ENCODE data around the gene NHS. TPM values are rescaled to one million over a fixed set of nuclear protein-coding genes. Genes with fewer than 3 reads are reported as not detected.

NHS gene
- total RNA-seq, 1 donor from 2014 or later: 8.3 TPM

GRCh38 chrX:17767734-17768133 is 392.7 kb downstream of the NHS start:
- no peaks in the 10 kb centered on the region for H3K9me3 Mint-ChIP-seq
- no peaks in the 10 kb centered on the region for H3K27me3 Mint-ChIP-seq (ENCODE audit: low read depth)
- no peaks in the 10 kb centered on the region for H3K36me3 Mint-ChIP-seq
- H3K4me3 Mint-ChIP-seq: no peak overlapping the region
- no peak overlapping the region for H3K27ac Mint-ChIP-seq
- DNase-seq (ENCODE audit: low spot score in 2 of 2, unreplicated experiment in 2 of 2): no peak
- H3K4me1 Mint-ChIP-seq: no peaks in the 10 kb centered on the region
- no peak for TF ChIP-seq CTCF (IDR thresholded peaks at IDR 0.05; ENCODE audit: unreplicated experiment)

GRCh38 chrX:17768997-17769396 is 394.0 kb downstream of the NHS start:
- Mint-ChIP-seq H3K9me3 (no peaks in the 10 kb centered on the region), H3K4me1 (no peaks in the 10 kb centered on the region), H3K36me3 (no peaks in the 10 kb centered on the region), H3K27me3 (ENCODE audit: low read depth) (no peaks in the 10 kb centered on the region), H3K27ac (no peak overlapping the region), H3K4me3 (no peak overlapping the region)
- no peak for TF ChIP-seq CTCF (IDR thresholded peaks at IDR 0.05; ENCODE audit: unreplicated experiment)
- DNase-seq (ENCODE audit: low spot score in 2 of 2, unreplicated experiment in 2 of 2): no peak

GRCh38 chrX:17769701-17770269 is 394.8 kb downstream of the NHS start:
- no peaks in the 10 kb centered on the region for H3K9me3 Mint-ChIP-seq
- no peaks in the 10 kb centered on the region for H3K36me3 Mint-ChIP-seq
- no peak overlapping the region for H3K27ac Mint-ChIP-seq
- no peaks in the 10 kb centered on the region for H3K4me1 Mint-ChIP-seq
- TF ChIP-seq CTCF (IDR thresholded peaks at IDR 0.05; ENCODE audit: unreplicated experiment): no peak
- H3K4me3 Mint-ChIP-seq: no peak overlapping the region
- no peak for DNase-seq (ENCODE audit: low spot score in 2 of 2, unreplicated experiment in 2 of 2)
- H3K27me3 Mint-ChIP-seq (ENCODE audit: low read depth): no peaks in the 10 kb centered on the region

- Mint-ChIP-seq H3K4me3 (no peak overlapping the region), H3K4me1 (no peaks in the 10 kb centered on the region), H3K27ac (no peak overlapping the region), H3K27me3 (ENCODE audit: low read depth) (peaks cover 4% of the 10 kb centered on the region), H3K9me3 (peaks cover 12% of the 10 kb centered on the region), H3K36me3 (no peaks in the 10 kb centered on the region)
- TF ChIP-seq CTCF (IDR thresholded peaks at IDR 0.05; ENCODE audit: unreplicated experiment): no peak
- no peak for DNase-seq (ENCODE audit: low spot score in 2 of 2, unreplicated experiment in 2 of 2)
Observed at GRCh38 chrX:17773221-17773876, 398.3 kb downstream of the NHS start.

- no peak for DNase-seq (ENCODE audit: low spot score in 2 of 2, unreplicated experiment in 2 of 2)
- no peak overlapping the region for H3K27ac Mint-ChIP-seq
- peaks cover 16% of the 10 kb centered on the region for H3K9me3 Mint-ChIP-seq
- no peaks in the 10 kb centered on the region for H3K36me3 Mint-ChIP-seq
- no peak overlapping the region for H3K4me3 Mint-ChIP-seq
- H3K27me3 Mint-ChIP-seq (ENCODE audit: low read depth): peaks cover 4% of the 10 kb centered on the region
- no peak for TF ChIP-seq CTCF (IDR thresholded peaks at IDR 0.05; ENCODE audit: unreplicated experiment)
- H3K4me1 Mint-ChIP-seq: no peaks in the 10 kb centered on the region
Observed at GRCh38 chrX:17774053-17774452, 399.1 kb downstream of the NHS start.

All from mesothelial cell of epicardium (in vitro differentiated cells).